ENCODE data around the gene LRMDA. TPM values are rescaled to one million over a fixed set of nuclear protein-coding genes. Genes with fewer than 3 reads are reported as not detected.

The LRMDA gene
- total and polyA plus RNA-seq, 10 of the 15 experiments (the other 5 are each of a cell fraction or from before 2014, with no cell fraction given): 0.07 to 0.54 (median 0.29) TPM; not detected in 4

DNA sequence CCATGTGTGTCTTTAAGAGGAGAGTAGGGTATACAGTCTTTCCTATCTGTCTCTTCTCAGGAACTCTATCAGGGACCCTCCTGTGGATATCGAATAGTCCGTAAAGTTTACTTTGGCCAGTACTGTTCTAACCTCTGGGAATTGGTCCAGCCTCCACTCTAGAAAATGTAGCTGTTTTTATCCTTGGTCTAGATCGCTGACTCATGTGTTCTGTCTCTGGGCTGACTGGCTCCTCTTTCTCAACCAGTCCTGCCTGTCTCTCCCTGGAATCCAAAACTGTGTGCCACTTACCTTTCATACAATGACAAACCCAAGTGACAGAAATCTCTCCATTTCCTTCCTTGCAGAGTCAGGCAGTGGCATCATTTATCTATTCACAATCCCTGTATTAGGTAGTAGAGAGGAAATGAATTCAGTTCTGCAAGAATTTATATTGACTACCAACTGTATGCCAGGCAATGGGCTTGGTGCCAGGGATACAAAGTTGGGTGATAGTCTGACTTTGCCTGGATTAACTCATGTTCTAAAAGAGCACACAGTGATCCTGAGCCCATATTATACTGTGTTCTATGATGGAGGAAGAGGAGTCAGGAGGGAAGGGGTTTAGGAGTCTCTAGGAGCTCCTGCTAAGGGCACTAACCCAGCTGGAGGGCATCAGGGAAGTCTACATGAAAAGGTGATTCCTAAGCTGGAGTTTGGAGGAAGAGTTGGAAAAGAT, 232.7 kb downstream of the LRMDA start (continued):
- no peak for TF ChIP-seq EP300 (IDR thresholded peaks at IDR 0.05; ENCODE audit: borderline replicate concordance in 1 of 2, control insufficient read depth in 1 of 2, low read depth in 2 of 2, low read length in 2 of 2)
- no peak for TF ChIP-seq STAT1 (conservative IDR thresholded peaks at IDR 0.05)
- no peak for TF ChIP-seq ZNF622 (IDR thresholded peaks at IDR 0.05)
- TF ChIP-seq MEF2B (IDR thresholded peaks at IDR 0.05; ENCODE audit: partially characterized antibody, poor library complexity, severe bottlenecking): no peak
- TF ChIP-seq STAT3 (IDR thresholded peaks at IDR 0.05; ENCODE audit: low read depth, low read length): no peak
- TF ChIP-seq, protein P1, sequence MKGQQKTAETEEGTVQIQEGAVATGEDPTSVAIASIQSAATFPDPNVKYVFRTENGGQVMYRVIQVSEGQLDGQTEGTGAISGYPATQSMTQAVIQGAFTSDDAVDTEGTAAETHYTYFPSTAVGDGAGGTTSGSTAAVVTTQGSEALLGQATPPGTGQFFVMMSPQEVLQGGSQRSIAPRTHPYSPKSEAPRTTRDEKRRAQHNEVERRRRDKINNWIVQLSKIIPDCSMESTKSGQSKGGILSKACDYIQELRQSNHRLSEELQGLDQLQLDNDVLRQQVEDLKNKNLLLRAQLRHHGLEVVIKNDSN (IDR thresholded peaks at IDR 0.05; ENCODE audit: borderline replicate concordance, extremely low read length, insufficient read depth, low read depth, low read length): no peak

DNA sequence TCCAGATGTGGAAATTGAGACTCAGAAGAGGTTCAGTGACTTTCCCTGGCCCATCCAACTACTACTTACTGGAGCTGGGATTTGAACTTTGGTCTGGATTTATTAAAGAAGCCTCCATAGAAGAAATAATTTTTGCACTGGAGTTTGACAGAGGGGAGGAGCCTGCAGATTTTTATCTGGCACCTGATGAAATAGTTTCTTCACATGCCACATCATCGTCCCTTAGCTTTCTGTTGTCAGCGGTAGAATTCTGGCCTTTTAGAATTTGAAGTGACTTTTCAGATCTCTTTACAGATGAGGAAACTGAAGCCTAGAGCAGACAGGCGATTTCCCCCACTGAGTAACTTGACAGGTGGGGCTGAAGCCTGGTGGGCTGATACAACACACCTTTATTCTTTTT, 233.5 kb downstream of the LRMDA start:
- intact Hi-C loops (cut with micrococcal nuclease; ENCODE audit: unreplicated experiment) (no loop called here), in situ Hi-C loops (cut with MboI) (no loop called here)
- Histone ChIP-seq H3K9ac (ENCODE audit: control insufficient read depth, insufficient read depth, low read length) (no peak overlapping the region), H3K27ac (ENCODE audit: control insufficient read depth, insufficient read depth) (no peak overlapping the region), H3K9me3 (replicated peaks; ENCODE audit: control insufficient read depth, insufficient read depth, low read length) (no peaks in the 10 kb centered on the region), H3K4me2 (ENCODE audit: control insufficient read depth, insufficient read depth) (no peak overlapping the region), H3K27me3 (replicated peaks in 1 of 2; ENCODE audit: control insufficient read depth in 2 of 2, insufficient read depth in 2 of 2, low read length in 1 of 2) (no peaks in the 10 kb centered on the region; a peak in 1 of 4 replicates), H3K36me3 (ENCODE audit: control insufficient read depth in 2 of 2, insufficient read depth in 2 of 2, low read length in 1 of 2) (no peaks in the 10 kb centered on the region), H3K4me3 (no peak overlapping the region), H2AFZ (ENCODE audit: control insufficient read depth, low read depth, low read length) (no peak overlapping the region), H4K20me1 (ENCODE audit: control insufficient read depth, insufficient read depth) (no peaks in the 10 kb centered on the region), H3K4me1 (ENCODE audit: control insufficient read depth, insufficient read depth, low read length) (no peaks in the 10 kb centered on the region), H3K79me2 (ENCODE audit: control insufficient read depth, insufficient read depth, low read length) (no peaks in the 10 kb centered on the region)
- POLR2A ChIA-PET: no interaction called here
- SMC1A ChIA-PET (ENCODE audit: uncharacterized antibody, unreplicated experiment): interaction anchor here (2.2 kb wide), 1 partner anchor 29 kb away, joined by 5 read pairs; no protein-coding TSS in a partner anchor
- FAIRE-seq (no peak), DNase-seq (ENCODE audit: low read depth, low spot score) (no peak), ATAC-seq (no peak)
- RAD21 ChIA-PET (ENCODE audit: unreplicated experiment): interaction anchor here (0.9 kb wide), 1 partner anchor 177 kb away, joined by 3 read pairs; no protein-coding TSS in a partner anchor
- CTCF ChIA-PET: interaction anchor here (1.2 kb wide), 1 partner anchor 14 kb away, joined by 3 read pairs; no protein-coding TSS in a partner anchor
- TF ChIP-seq POLR2AphosphoS2 (IDR thresholded peaks at IDR 0.05; ENCODE audit: low read depth, low read length): no peak
- TF ChIP-seq EGR1 (IDR thresholded peaks at IDR 0.05; ENCODE audit: borderline replicate concordance in 1 of 2, low read depth in 2 of 2, low read length in 2 of 2): no peak
- TF ChIP-seq, protein P2, sequence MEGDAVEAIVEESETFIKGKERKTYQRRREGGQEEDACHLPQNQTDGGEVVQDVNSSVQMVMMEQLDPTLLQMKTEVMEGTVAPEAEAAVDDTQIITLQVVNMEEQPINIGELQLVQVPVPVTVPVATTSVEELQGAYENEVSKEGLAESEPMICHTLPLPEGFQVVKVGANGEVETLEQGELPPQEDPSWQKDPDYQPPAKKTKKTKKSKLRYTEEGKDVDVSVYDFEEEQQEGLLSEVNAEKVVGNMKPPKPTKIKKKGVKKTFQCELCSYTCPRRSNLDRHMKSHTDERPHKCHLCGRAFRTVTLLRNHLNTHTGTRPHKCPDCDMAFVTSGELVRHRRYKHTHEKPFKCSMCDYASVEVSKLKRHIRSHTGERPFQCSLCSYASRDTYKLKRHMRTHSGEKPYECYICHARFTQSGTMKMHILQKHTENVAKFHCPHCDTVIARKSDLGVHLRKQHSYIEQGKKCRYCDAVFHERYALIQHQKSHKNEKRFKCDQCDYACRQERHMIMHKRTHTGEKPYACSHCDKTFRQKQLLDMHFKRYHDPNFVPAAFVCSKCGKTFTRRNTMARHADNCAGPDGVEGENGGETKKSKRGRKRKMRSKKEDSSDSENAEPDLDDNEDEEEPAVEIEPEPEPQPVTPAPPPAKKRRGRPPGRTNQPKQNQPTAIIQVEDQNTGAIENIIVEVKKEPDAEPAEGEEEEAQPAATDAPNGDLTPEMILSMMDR (IDR thresholded peaks at IDR 0.05 in 2 of 3, conservative IDR thresholded peaks at IDR 0.05 in 1 of 3; ENCODE audit: control insufficient read depth in 2 of 3, extremely low read depth in 1 of 3, insufficient read depth in 1 of 3, low read depth in 3 of 3, low read length in 3 of 3): no peak
- TF ChIP-seq SIX5 (IDR thresholded peaks at IDR 0.05; ENCODE audit: low read depth, low read length, severe bottlenecking): no peak
- TF ChIP-seq PAX8 (IDR thresholded peaks at IDR 0.05): no peak
- no peak for TF ChIP-seq NBN (IDR thresholded peaks at IDR 0.05)
- no peak for TF ChIP-seq NFYB (IDR thresholded peaks at IDR 0.05; ENCODE audit: insufficient read depth, low read depth, low read length)
- no TSS peak for BruUV-seq (replicated peaks)
- WGBS (ENCODE audit: insufficient coverage, insufficient replicate concordance, low lambda C conversion rate, missing lambda C conversion rate): 3% methylated on average over 3 of the region's 3 CpGs

Data from GM12878 (cell line).